RWPE1 (cell line): ENCODE measurements around the gene ZNF653.
A peak's percentile ranks its signal among the peaks of the same experiment; 100 is the strongest.

Experiments used
- CTCF ChIA-PET: fragments of 350-600 bp; sonication (Branson Sonifier 250); formaldehyde crosslinking; extraction: SDS; loops from one replicate; lab custom pipeline; 2021; lab: Yijun Ruan, JAX
- POLR2A ChIA-PET: fragments of 400-600 bp; formaldehyde crosslinking; extraction: SDS; loops from one replicate; lab custom pipeline; 2020; ENCODE audit warnings: antibody characterized with exemption; ENCODE audit not compliant: low non-redundant PET; lab: Yijun Ruan, JAX
- DNase-seq: peaks from one replicate; pipeline ENCODE4 v3.0.0; 2012; ENCODE audit warnings: low spot score
- H3K27ac ChIP-seq: fragments of 450-650 bp; 2 replicates; pipeline ENCODE4 v1.5.1; 2017
- CTCF ChIP-seq: fragments of 450-650 bp; conservative IDR thresholded peaks from 2 replicates; pipeline ENCODE4 v1.5.1; 2017; ENCODE audit warnings: low read depth, mild to moderate bottlenecking

The ZNF653 gene

GRCh38 chr19:11495885-11496284 is 9.8 kb downstream of the ZNF653 start:
- H3K27ac ChIP-seq, result peak overlapping the region; percentile 23
- ChIA-PET POLR2A (no interaction called here), CTCF (interaction anchor here (1.0 kb wide), 1 partner anchor 13 kb away, joined by 4 read pairs; no protein-coding TSS in a partner anchor)
- no peak for DNase-seq
- no peak for TF ChIP-seq CTCF

GRCh38 chr19:11495481-11495880 is 10.2 kb downstream of the ZNF653 start:
- peak overlapping the region; percentile 23 for H3K27ac ChIP-seq
- ChIA-PET CTCF (interaction anchor here (1.0 kb wide), 1 partner anchor 12 kb away, joined by 4 read pairs; no protein-coding TSS in a partner anchor), POLR2A (no interaction called here)
- DNase-seq, result no peak
- no peak for TF ChIP-seq CTCF

- ChIA-PET CTCF (no interaction called here), POLR2A (no interaction called here)
- H3K27ac ChIP-seq, result no peak overlapping the region
- no peak for DNase-seq
- TF ChIP-seq CTCF, result no peak
Measured at GRCh38 chr19:11494634-11495285, 10.9 kb downstream of the ZNF653 start.

- no peak overlapping the region; the same call in 1 of the 2 replicates for H3K27ac ChIP-seq
- TF ChIP-seq CTCF, result no peak
- POLR2A ChIA-PET, result no interaction called here
- no peak for DNase-seq
- CTCF ChIA-PET, result interaction anchor here (0.7 kb wide), 1 partner anchor 146 kb away, joined by 3 read pairs; no protein-coding TSS in a partner anchor
Measured at GRCh38 chr19:11489378-11489777, 16.3 kb downstream of the ZNF653 start.

GRCh38 chr19:11486661-11487503 is 18.8 kb downstream of the ZNF653 start:
- CTCF ChIA-PET, result interaction anchor here (0.6 to 1.5 kb wide), 2 partner anchors 104 to 451 kb away, joined by 3 to 5 read pairs; no protein-coding TSS in a partner anchor
- no peak for DNase-seq
- no peak overlapping the region for H3K27ac ChIP-seq
- POLR2A ChIA-PET, result no interaction called here
- TF ChIP-seq CTCF, result no peak

- DNase-seq, result no peak
- ChIA-PET CTCF (interaction anchor here (1.5 kb wide), 1 partner anchor 102 kb away, joined by 5 read pairs; no protein-coding TSS in a partner anchor), POLR2A (no interaction called here)
- no peak for TF ChIP-seq CTCF
- peak overlapping the region; percentile 28; the same call in 1 of the 2 replicates for H3K27ac ChIP-seq
Measured at GRCh38 chr19:11485245-11485837, 20.3 kb downstream of the ZNF653 start.
